HepG2 (cell line): ENCODE results near the gene SRSF1. TPM values are rescaled to one million over a fixed set of nuclear protein-coding genes. Genes with fewer than 3 reads are reported as not detected.

Experiments
- ATAC-seq: fragments of 200-7000 bp; cut with Tn5 transposase; 3 replicates; pipeline ENCODE4 v1.9.1; 2020; ENCODE audit warnings: mild to moderate bottlenecking, moderate library complexity
- BruUV-seq: library from RNA; stranded (reverse); fragments of 400-500 nt; replicated peaks from 2 replicates; lab custom pipeline; 2021; lab: Mats Ljungman, UMichigan
- CTCF ChIA-PET: fragments of 300-600 bp; formaldehyde crosslinking; extraction: SDS; loops from one replicate; lab custom pipeline; 2021; ENCODE audit warnings: low total read pairs, inconsistent platforms, low intra/inter-chr PET ratio; lab: Yijun Ruan, JAX
- POLR2A ChIA-PET: fragments of 350-600 bp; sonication (Branson Sonifier 250); formaldehyde crosslinking; loops from one replicate; lab custom pipeline; 2020; ENCODE audit warnings: antibody characterized with exemption, inconsistent platforms; lab: Yijun Ruan, JAX
- DNase-seq: peaks from one replicate; pipeline ENCODE4 v3.0.0-alpha.2; 2015; ENCODE audit warnings: low spot score
- FAIRE-seq: peaks from 3 replicates; lab custom pipeline; 2011; peaks lifted over from hg19 to GRCh38; lab: Jason Lieb, UNC
- H2AFZ ChIP-seq: one replicate; pipeline ENCODE4 v1.6.1; 2011; ENCODE audit warnings: low read length, inconsistent platforms
- H3K27ac ChIP-seq: fragments of 300-600 bp; 3 replicates; pipeline ENCODE4 v1.8.0; 2011; ENCODE audit warnings: mixed run types, mild to moderate bottlenecking, mixed read lengths, low read length, inconsistent platforms; ENCODE audit not compliant: insufficient read depth; ENCODE audit errors: extremely low read length
- H3K27me3 ChIP-seq, 2 experiments: fragments of 200-600 bp in 1 of 2; 2 replicates in 1 of 2; 3 replicates in 1 of 2; pipeline versions ENCODE4 v1.6.0 to v1.8.0; 2011; ENCODE audit warnings: low read length in 2 of 2, mild to moderate bottlenecking in 2 of 2, moderate library complexity in 2 of 2, inconsistent platforms in 1 of 2; ENCODE audit not compliant: insufficient read depth in 2 of 2, control insufficient read depth in 1 of 2
- H3K36me3 ChIP-seq, 2 experiments: fragments of 200-600 bp in 1 of 2; replicated peaks in 1 of 2; 2 replicates in 1 of 2; 3 replicates in 1 of 2; pipeline versions ENCODE4 v1.5.1 to v1.8.0; 2011; ENCODE audit warnings: low read length in 2 of 2, inconsistent platforms in 1 of 2; ENCODE audit not compliant: insufficient read depth in 2 of 2, control insufficient read depth in 1 of 2
- H3K4me1 ChIP-seq: 2 replicates; pipeline ENCODE4 v1.5.1; 2012; ENCODE audit warnings: low read length, inconsistent platforms; ENCODE audit not compliant: insufficient read depth
- H3K4me2 ChIP-seq: 2 replicates; pipeline ENCODE4 v1.6.0; 2011; ENCODE audit warnings: low read depth, low read length, inconsistent platforms
- H3K4me3 ChIP-seq, 3 experiments: fragments of 200-600 bp in 1 of 3; sonication (generic), shearing (Covaris generic) in 1 of 3; replicated peaks in 1 of 3; 2 replicates each; pipeline ENCODE4 v1.5.1; 2011 to 2016; ENCODE audit warnings: low read length in 3 of 3, inconsistent platforms in 2 of 3, low read depth in 2 of 3, mild to moderate bottlenecking in 2 of 3, control low read depth in 1 of 3, mixed read lengths in 1 of 3; ENCODE audit not compliant: insufficient read depth in 1 of 3
- H3K79me2 ChIP-seq: one replicate; pipeline ENCODE4 v1.6.1; 2011; ENCODE audit warnings: low read length, inconsistent platforms; ENCODE audit not compliant: insufficient read depth
- H3K9ac ChIP-seq: 2 replicates; pipeline ENCODE4 v1.6.0; 2011; ENCODE audit warnings: mild to moderate bottlenecking, low read depth, low read length, inconsistent platforms; ENCODE audit not compliant: insufficient read depth
- H3K9me3 ChIP-seq: 2 replicates; pipeline ENCODE4 v1.5.1; 2012; ENCODE audit warnings: mild to moderate bottlenecking, low read length
- H4K20me1 ChIP-seq: 2 replicates; pipeline ENCODE4 v1.6.0; 2011; ENCODE audit warnings: inconsistent platforms, mild to moderate bottlenecking, low read length, moderate library complexity; ENCODE audit not compliant: insufficient read depth
- GATA4 ChIP-seq: sonication (generic); IDR thresholded peaks from 2 replicates; pipeline ENCODE4 v1.6.1; 2016; ENCODE audit warnings: antibody characterized with exemption, low read depth, borderline replicate concordance
- HMGXB3 ChIP-seq: sonication (generic); formaldehyde crosslinking; IDR thresholded peaks from 2 replicates; pipeline ENCODE4 v1.4.0; 2020; ENCODE audit warnings: missing genetic modification reagents, borderline replicate concordance
- MEF2D ChIP-seq: sonication (generic); formaldehyde crosslinking; IDR thresholded peaks from 2 replicates; pipeline ENCODE4 v1.5.1; 2020; ENCODE audit warnings: mild to moderate bottlenecking, missing genetic modification reagents
- NCOR1 ChIP-seq: fragments of 200-600 bp; sonication (generic); IDR thresholded peaks from 2 replicates; pipeline ENCODE4 v1.7.0; 2017; ENCODE audit warnings: antibody characterized with exemption, low read length, borderline replicate concordance
- NPAS2 ChIP-seq: sonication (generic); formaldehyde crosslinking; IDR thresholded peaks from 2 replicates; pipeline ENCODE4 v1.8.0; 2022; ENCODE audit warnings: mild to moderate bottlenecking, missing genetic modification reagents, borderline replicate concordance
- RFX3 ChIP-seq: IDR thresholded peaks from 2 replicates; pipeline ENCODE4 v1.6.1; 2016; ENCODE audit warnings: missing biosample characterization, missing genetic modification reagents
- TBX3 ChIP-seq: fragments of 450-650 bp; IDR thresholded peaks from 2 replicates; pipeline ENCODE4 v1.6.1; 2017; ENCODE audit warnings: antibody characterized with exemption, mild to moderate bottlenecking, inconsistent platforms, borderline replicate concordance
- U2AF2 ChIP-seq: fragments of 200-400 bp; formaldehyde crosslinking; IDR thresholded peaks from 2 replicates; pipeline ENCODE4 v1.6.1; 2017; ENCODE audit warnings: low read depth, mild to moderate bottlenecking, low read length
- XRCC5 ChIP-seq: fragments of 200-400 bp; formaldehyde crosslinking; optimal IDR thresholded peaks from 2 replicates; pipeline ENCODE3; 2017; ENCODE audit warnings: mild to moderate bottlenecking, low read length
- ZFP36L1 ChIP-seq: sonication (generic); formaldehyde crosslinking; IDR thresholded peaks from 2 replicates; pipeline ENCODE4 v1.8.0; 2022; ENCODE audit warnings: mild to moderate bottlenecking, missing genetic modification reagents, moderate library complexity
- ZHX1 ChIP-seq: sonication (generic); formaldehyde crosslinking; IDR thresholded peaks from 2 replicates; pipeline ENCODE4 v1.8.1; 2022; ENCODE audit warnings: low read depth, mild to moderate bottlenecking, missing genetic modification reagents
- ZMYM2 ChIP-seq: sonication (generic); formaldehyde crosslinking; IDR thresholded peaks from 2 replicates; pipeline ENCODE4 v1.8.0; 2022; ENCODE audit warnings: mild to moderate bottlenecking, missing genetic modification reagents
- ZNF737 ChIP-seq: sonication (generic); formaldehyde crosslinking; IDR thresholded peaks from 2 replicates; pipeline ENCODE4 v1.5.0; 2020; ENCODE audit warnings: missing genetic modification reagents, mild to moderate bottlenecking, borderline replicate concordance
- WGBS: methylation state at CpG from one replicate; pipeline ENCODE4 v1.1.6; 2017; ENCODE audit warnings: low lambda C conversion rate; 5-methylcytosine and 5-hydroxymethylcytosine counted together
- in situ Hi-C: cut with HindIII; loops from 2 replicates; pipeline ENCODE4 v1.10.0; 2017; ENCODE audit warnings: low pct_unique_long_range_greater_than_20kb; ENCODE audit not compliant: extremely low pct_ligation_motif_present
- intact Hi-C: fragments of 100-400 bp; cut with micrococcal nuclease; formaldehyde crosslinking; loops from one replicate; pipeline ENCODE4 v1.10.0; 2022; ENCODE audit not compliant: unreplicated experiment
- polyA plus RNA-seq, 8 experiments: library from polyadenylated mRNA; depleted of rRNA in 3 of 8; stranded (reverse) in 7 of 8; unstranded in 1 of 8; fragments of >200 nt; fragmentation: Illumina TruSeq in 4 of 8; extraction: Trizol in 4 of 8; gene quantifications; 2 replicates each; pipeline versions ENCODE4 v1.2.1 to v1.2.3, GENCODE V29; 2011 to 2016; ENCODE audit warnings: low read depth in 4 of 8, missing spikeins in 1 of 8, mixed read lengths in 1 of 8; ENCODE audit not compliant: insufficient read depth in 1 of 8
- total RNA-seq, 5 experiments: library from RNA; depleted of rRNA; stranded (reverse); fragments of >200 nt; fragmentation: Illumina TruSeq; extraction: Trizol; gene quantifications; 2 replicates each; pipeline ENCODE4 v1.2.3, GENCODE V29; 2016; ENCODE audit warnings: low read depth in 1 of 5

The SRSF1 gene
- total and polyA plus RNA-seq, 2 of the 13 experiments (the other 11 are each of a cell fraction or from before 2014, with no cell fraction given): 142 to 445 TPM

GRCh38 chr17:57988301-57989250 is 18.5 kb downstream of the SRSF1 start (continued):
- TF ChIP-seq ZHX1 (CRISPR knock-in tag): no peak

- Histone ChIP-seq H3K27ac (peak within 1 kb of the TSS; percentile 80), H3K79me2 (peaks cover 47% of the 10 kb centered on the region), H3K9ac (peak within 1 kb of the TSS; percentile 94), H3K4me2 (peak within 1 kb of the TSS; percentile 94), H2AFZ (no peak within 1 kb of the TSS), H4K20me1 (peaks cover 29% of the 10 kb centered on the region), H3K4me3 (peak within 1 kb of the TSS; percentile 71 to 95 (median 83)), H3K4me1 (peaks cover 82% of the 10 kb centered on the region), H3K36me3 (peaks cover 3 to 6% of the 10 kb centered on the region in 2 experiments; a peak in 3 of 5 replicates), H3K9me3 (no peaks in the 10 kb centered on the region), H3K27me3 (no peaks in the 10 kb centered on the region; a peak in 1 of 5 replicates)
- in situ Hi-C loops: no loop called here
- peak; percentile 68 for DNase-seq
- intact Hi-C loops: loop anchor here (1.0 to 2.0 kb wide), 3 partner anchors 31 to 113 kb away; no protein-coding TSS in a partner anchor
- POLR2A ChIA-PET: interaction anchor here (0.6 to 14.7 kb wide), 23 partner anchors 11 to 138 kb away, joined by 3 to 173 read pairs (median 11); partner anchors contain the start of genes CUEDC1, MRPS23 and SRSF1
- BruUV-seq: no TSS peak
- CTCF ChIA-PET: no interaction called here
- FAIRE-seq: no peak
- 1% methylated on average over 25 of the region's 74 CpGs for WGBS
- ATAC-seq: peak; percentile 61
- TF ChIP-seq TBX3 (no peak), RFX3 (CRISPR knock-in tag) (no peak), NCOR1 (no peak), ZFP36L1 (CRISPR knock-in tag) (no peak), U2AF2 (no peak), ZMYM2 (CRISPR knock-in tag) (no peak), HMGXB3 (CRISPR knock-in tag) (0 out of 2 replicates have a peak, but pooled peaks have one; percentile 28), MEF2D (CRISPR knock-in tag) (no peak), NPAS2 (no peak), GATA4 (no peak), ZNF737 (CRISPR knock-in tag) (no peak), XRCC5 (no peak)
Measured at GRCh38 chr17:57987581-57988300, 19.3 kb downstream of the SRSF1 start, which contains the start of gene VEZF1. VEZF1 (minus strand) TSS chr17:57988254; CDS start chr17:57988111, 143 bp downstream.
